LHCN-M2 (cell line): ENCODE results near the gene ETFB. TPM values are rescaled to one million over a fixed set of nuclear protein-coding genes. Genes with fewer than 3 reads are reported as not detected.
"Not testable (repeated sequence)": the region's sequence is repeated elsewhere in the genome, so short reads cannot be mapped to it uniquely, and the experiment has no call there.

ENCODE experiments used
- DNase-seq: peaks from one replicate; pipeline ENCODE4 v3.0.0-alpha.2; 2012; ENCODE audit warnings: low read depth
- polyA plus RNA-seq: library from polyadenylated mRNA; unstranded; fragments of >200 nt; gene quantifications from one replicate; pipeline ENCODE4 v1.2.1, GENCODE V29; 2012; ENCODE audit warnings: missing spikeins
- total RNA-seq: library from RNA; depleted of rRNA; stranded (reverse); fragments of >200 nt; gene quantifications from 2 replicates; pipeline ENCODE4 v1.2.3, GENCODE V29; 2014; rRNA removed

ETFB gene
- total RNA-seq, result 93.4 and 100 TPM in 2 replicates
- polyA plus RNA-seq, result 195 TPM

- DNase-seq, result no peak
Measured at GRCh38 chr19:51365965-51366388, at the start of gene ETFB. TSS of gene ETFB (minus strand) at chr19:51366388. CDS start at chr19:51366326, 62 bp downstream.

DNA sequence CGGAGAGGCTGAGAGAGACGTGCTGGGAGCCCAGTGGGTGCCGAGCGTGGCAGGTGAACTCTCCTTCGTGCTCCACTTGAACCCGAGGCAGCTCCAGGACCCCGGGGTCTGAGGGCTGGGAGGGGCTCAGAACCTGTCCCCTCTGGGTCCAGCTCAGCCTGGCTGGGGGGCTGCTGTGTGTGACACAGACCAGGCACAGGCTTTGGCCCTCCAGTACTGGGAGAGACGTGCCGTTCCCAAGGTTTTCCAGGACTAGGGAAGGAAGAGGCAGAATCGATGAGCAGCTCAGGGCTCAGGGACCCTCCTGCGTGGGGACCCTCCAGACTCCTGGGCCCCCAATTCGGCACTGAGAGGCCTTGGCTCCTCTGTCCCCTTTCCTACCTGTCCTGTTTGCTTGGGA is 49.0 kb upstream of the ETFB start:
- no peak for DNase-seq

DNA sequence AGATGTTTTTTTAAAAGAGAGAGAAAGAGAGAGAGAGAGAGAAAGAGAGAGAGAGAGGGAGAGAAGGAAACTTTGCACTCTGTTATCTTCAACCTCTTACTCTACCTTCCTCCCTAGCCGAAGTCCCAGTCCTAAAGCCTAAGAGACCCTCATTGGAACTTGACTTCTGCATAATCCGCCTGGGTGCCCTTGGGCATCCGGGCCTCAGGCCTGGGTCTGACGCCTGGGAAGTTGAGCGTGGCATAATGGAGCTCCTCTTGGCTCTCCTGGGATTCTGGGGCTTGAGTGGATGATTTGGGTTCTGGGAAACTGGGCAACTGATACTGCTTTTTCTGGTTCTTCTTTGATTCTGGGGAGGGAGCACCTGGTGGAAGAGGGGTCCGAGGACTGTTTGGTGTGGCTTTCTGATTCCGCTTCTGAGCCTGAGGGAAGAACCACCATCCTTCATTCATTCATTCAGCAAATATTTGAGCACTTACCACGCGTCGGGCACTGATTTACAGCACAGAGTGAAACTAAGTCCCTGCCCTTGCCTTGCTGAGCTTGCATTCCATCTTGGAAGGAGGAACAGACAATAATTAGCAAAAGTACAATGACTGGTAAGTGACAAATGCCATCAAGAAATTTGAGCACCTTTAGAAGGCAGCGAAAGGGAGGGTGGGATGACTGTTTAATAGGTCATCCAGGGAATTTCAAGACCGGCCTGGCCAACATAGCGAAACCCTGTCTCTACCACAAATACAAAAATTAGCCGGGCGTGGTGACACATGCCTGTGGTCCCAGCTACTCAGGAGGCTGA is 45.0 kb upstream of the ETFB start:
- no peak for DNase-seq

- peak; percentile 22 for DNase-seq
Measured at GRCh38 chr19:51407511-51408131, 41.4 kb upstream of the ETFB start.

GRCh38 chr19:51402117-51402516 is 35.9 kb upstream of the ETFB start:
- DNase-seq, result no peak

GRCh38 chr19:51399936-51400335 is 33.7 kb upstream of the ETFB start:
- not testable (repeated sequence) for DNase-seq

- no peak for DNase-seq
Measured at GRCh38 chr19:51399231-51399630, 33.0 kb upstream of the ETFB start.

- peak; percentile 31 for DNase-seq
Measured at GRCh38 chr19:51398096-51398704, 32.0 kb upstream of the ETFB start.

DNA sequence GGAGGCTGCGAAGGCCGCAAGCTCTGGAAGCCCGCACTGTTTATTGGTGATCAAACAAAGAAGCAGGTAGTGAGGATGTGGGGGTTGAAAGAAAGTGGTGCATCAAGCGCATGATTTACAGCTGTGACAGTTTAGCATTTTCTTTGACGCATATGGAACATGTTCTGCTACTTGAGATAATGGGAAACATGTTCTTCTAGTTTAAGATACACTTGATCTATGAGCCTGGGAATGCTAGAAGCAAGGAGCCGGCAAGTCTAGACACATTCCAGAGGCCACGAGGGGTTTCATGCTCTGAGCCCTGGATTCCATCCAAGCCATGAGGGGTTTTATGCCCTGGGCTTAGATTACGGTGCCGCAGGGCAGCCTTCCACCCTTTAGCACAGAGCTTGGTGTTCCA is 31.3 kb upstream of the ETFB start:
- DNase-seq, result not testable (repeated sequence)

DNA sequence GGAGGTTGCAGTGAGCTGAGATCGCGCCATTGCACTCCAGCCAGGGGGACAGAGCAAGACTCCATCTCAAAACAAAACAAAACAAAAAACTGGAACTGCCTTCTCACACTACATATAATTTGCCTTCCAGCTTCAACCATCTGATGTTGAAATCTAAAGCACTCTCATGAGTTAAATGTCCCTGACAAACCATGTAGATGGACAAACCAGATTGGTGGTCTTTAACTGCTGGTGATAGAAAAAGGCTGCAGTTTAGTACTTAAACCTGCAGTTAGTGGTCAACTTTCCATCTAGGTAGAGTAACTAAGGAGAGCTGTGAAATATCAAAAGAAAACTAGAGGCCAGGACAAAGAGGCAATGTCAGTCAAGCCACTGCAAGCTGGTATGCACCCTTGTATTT is 30.0 kb upstream of the ETFB start:
- no peak for DNase-seq

- peak; percentile 99 for DNase-seq
Measured at GRCh38 chr19:51394050-51394836, 28.1 kb upstream of the ETFB start.

DNA sequence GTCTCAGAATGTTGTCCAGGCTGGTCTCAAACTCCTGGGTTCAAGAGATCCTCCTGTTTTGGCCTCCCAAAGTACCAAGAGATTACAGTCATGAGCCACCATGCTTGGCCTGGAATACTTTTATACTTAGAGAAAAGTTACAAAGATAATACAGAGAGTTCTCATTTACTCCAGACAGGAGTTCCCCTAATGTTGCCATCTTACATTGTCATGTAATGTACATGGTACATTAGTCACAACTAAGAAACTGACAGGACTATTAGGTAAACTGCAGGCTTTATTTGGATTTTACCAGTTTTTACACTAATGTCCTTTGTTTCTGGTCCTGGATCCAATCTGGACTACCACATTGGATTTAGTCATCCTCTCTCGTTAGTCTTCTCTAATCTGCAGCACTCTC is 26.5 kb upstream of the ETFB start:
- no peak for DNase-seq

- no peak for DNase-seq
Measured at GRCh38 chr19:51391073-51391611, 25.0 kb upstream of the ETFB start.

- no peak for DNase-seq
Measured at GRCh38 chr19:51389143-51389542, 23.0 kb upstream of the ETFB start.

DNA sequence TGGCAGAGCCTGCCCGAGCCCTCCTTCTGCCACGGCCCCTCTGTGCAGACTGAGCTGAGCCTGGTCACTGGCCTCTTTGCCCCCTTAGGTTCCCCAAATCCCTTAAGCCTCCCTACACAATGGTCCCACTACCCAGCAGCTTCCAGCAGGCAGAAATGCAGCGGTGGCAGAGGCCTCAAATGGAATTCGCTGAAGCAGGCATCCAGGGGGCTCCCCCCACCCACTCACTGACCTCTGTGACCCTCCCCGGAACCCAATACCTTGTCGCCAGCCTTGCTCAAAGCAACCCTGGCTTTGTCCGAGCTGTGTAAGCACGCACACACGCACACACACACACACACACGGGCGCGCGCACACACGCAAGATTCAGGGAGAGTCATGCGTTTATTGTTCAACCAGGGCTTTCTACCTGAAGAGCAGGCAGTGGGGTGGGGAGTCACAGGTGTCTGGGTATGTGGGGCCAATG is 21.8 kb upstream of the ETFB start, which contains the start of gene LIM2:
Gene LIM2 (minus strand): TSS at position 51 of the 466 bp plus-strand sequence. CDS start 531 bp downstream, outside the sequence.
- DNase-seq, result no peak

DNA sequence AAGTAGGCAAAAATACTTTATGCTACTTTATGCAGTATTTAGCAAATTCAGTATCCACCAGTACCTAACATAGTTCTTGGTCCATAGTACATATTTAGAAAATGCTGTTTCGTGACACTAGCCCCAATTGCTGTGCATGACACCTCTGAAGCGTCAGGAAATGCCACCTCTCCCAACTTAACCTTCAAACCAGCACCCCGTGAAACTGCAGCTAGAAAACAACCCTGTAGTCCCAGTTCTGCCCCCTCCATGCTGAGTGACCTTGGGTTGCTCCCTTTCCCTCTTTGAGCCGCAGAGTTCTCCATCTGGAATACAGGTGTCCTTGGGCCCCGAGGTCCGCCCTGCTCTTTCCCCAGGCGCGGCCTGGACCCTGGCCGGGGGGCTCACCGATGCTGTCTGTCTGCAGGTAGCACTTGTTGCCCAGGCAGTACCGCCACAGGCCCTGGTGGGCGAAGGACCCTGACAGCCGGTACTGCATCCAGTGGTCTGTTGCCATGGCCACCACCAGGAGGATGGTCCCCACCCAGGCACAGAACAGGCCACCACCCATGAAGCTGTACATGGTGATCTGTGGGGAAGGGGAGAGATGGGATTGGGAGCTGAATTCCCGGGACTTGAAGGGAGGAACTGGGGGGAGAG is 20.8 kb upstream of the ETFB start:
- no peak for DNase-seq

GRCh38 chr19:51382004-51382403 is 15.8 kb upstream of the ETFB start:
- DNase-seq, result no peak

- no peak for DNase-seq
Measured at GRCh38 chr19:51380379-51380778, 14.2 kb upstream of the ETFB start.

DNA sequence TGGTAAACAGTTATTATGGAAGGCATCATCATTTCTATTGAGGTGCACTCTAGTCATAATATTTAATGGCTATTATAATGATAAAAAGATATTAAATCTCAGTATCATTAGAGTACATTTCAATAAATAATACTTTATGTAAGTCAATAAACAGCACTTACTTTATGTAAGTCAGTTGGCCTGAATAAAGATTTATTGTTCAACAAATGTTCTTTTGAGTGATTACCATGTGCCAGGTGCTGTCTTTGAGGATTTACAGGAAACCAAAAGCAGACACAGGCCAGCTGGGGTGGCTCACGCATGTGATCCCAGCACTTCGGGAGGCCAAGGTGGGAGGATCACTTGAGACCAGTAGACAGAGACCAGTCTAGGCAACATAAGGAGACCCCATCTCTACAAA is 11.2 kb upstream of the ETFB start:
- no peak for DNase-seq

DNA sequence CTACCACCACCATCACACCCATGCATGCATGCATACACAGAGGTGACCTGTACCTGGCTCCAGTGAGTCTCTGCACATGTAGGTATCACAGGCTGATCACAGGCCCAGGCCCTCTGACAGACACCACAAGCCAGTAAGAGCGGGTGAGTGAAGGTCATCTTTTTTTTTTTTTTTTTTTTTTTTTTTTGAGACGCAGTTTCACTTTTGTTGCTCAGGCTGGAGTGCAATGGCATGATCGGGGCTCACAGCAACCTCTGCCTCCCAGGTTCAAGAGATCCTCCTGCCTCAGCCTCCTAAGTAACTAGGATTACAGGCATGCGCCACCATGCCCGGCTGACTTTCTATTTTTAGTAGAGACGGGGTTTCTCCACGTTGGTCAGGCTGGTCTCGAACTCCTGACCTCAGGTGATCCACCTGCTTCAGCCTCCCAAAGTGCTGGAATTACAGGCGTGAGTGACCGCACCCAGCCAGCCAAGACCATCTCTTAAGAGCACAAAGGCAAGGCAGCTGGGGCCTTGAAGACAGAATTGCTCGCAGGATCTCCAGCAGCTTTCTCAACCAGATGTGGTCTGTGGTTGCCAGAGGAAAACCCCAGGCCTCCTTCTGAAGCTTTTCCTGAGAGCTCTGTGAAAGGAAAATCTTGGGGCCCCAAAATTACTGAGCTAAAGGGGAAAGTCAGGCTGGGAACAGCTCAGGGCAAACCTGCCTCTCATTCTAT is 9.5 kb upstream of the ETFB start:
- no peak for DNase-seq
